Ascending aorta (tissue), 2 donors: Measurements from ENCODE around the gene PTPN11. TPM values are rescaled to one million over a fixed set of nuclear protein-coding genes. Genes with fewer than 3 reads are reported as not detected.

Source experiments
- DNase-seq, 2 donors: peaks; one replicate each; pipeline ENCODE4 v3.0.0-alpha.2; 2019; ENCODE audit warnings: low spot score in 2 of 2
- H3K27ac ChIP-seq, 2 donors: fragments of 200-600 bp; sonication (generic); one replicate each; pipeline ENCODE4 v1.5.1; 2016 to 2017; ENCODE audit warnings: mild to moderate bottlenecking in 1 of 2
- H3K27me3 ChIP-seq: fragments of 200-600 bp; sonication (generic); one replicate; pipeline ENCODE4 v1.5.1; 2017
- H3K36me3 ChIP-seq, 2 donors: fragments of 200-600 bp; sonication (generic); one replicate each; pipeline ENCODE4 v1.5.1; 2016
- H3K4me1 ChIP-seq, 2 donors: fragments of 200-600 bp; sonication (generic); one replicate each; pipeline ENCODE4 v1.5.1; 2016 to 2017; ENCODE audit warnings: mild to moderate bottlenecking in 1 of 2
- H3K4me3 ChIP-seq, 2 donors: fragments of 200-600 bp; sonication (generic); one replicate each; pipeline ENCODE4 v1.5.1; 2016 to 2017; ENCODE audit warnings: mild to moderate bottlenecking in 1 of 2
- H3K9me3 ChIP-seq, 2 donors: fragments of 200-600 bp; sonication (generic); one replicate each; pipeline ENCODE4 v1.5.1; 2016
- intact Hi-C: fragments of 100-400 bp; cut with DNase I; formaldehyde crosslinking; loops from one replicate; pipeline ENCODE4 v1.15.1; 2023
- total RNA-seq: library from RNA; depleted of rRNA; stranded (reverse); fragments of >200 nt; gene quantifications from one replicate; pipeline ENCODE4 v1.1.0, GENCODE V29; 2016
- TF ChIP-seq, protein P1 (sequence below), 3 experiments: fragments of 200-600 bp in 2 of 3; fragments of 450-650 bp in 1 of 3; sonication (generic) in 2 of 3; IDR thresholded peaks; one replicate each; pipeline ENCODE4 v1.5.1; 2016 to 2019; ENCODE audit warnings: antibody characterized with exemption in 3 of 3, mild to moderate bottlenecking in 1 of 3, moderate library complexity in 1 of 3

PTPN11 gene
- total RNA-seq, 1 donor from 2014 or later: 70.2 TPM

DNA sequence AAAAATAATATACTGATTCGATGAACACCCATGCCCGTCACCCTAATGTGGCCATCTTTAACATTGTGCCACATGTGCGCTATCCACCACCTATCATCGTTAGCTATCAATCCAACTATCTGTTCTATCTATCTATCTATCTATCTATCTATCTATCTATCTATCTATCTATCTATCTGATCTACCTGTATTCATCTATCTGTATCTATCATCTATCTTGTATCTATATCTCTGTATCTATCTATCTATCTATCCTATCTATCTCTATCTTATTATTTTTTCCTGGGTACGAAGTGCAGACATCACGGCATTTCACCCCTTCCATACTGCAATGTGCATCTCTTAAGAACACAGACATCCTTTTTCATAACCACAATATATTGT is 106.7 kb downstream of the PTPN11 start:
- TF ChIP-seq, protein P1, sequence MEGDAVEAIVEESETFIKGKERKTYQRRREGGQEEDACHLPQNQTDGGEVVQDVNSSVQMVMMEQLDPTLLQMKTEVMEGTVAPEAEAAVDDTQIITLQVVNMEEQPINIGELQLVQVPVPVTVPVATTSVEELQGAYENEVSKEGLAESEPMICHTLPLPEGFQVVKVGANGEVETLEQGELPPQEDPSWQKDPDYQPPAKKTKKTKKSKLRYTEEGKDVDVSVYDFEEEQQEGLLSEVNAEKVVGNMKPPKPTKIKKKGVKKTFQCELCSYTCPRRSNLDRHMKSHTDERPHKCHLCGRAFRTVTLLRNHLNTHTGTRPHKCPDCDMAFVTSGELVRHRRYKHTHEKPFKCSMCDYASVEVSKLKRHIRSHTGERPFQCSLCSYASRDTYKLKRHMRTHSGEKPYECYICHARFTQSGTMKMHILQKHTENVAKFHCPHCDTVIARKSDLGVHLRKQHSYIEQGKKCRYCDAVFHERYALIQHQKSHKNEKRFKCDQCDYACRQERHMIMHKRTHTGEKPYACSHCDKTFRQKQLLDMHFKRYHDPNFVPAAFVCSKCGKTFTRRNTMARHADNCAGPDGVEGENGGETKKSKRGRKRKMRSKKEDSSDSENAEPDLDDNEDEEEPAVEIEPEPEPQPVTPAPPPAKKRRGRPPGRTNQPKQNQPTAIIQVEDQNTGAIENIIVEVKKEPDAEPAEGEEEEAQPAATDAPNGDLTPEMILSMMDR (IDR thresholded peaks at IDR 0.05): no peak
- Histone ChIP-seq H3K27ac (no peak overlapping the region), H3K9me3 (no peaks in the 10 kb centered on the region), H3K4me1 (no peaks in the 10 kb centered on the region), H3K4me3 (no peak overlapping the region), H3K27me3 (no peaks in the 10 kb centered on the region), H3K36me3 (no peaks in the 10 kb centered on the region)
- no peak for DNase-seq
- intact Hi-C loops: no loop called here

DNA sequence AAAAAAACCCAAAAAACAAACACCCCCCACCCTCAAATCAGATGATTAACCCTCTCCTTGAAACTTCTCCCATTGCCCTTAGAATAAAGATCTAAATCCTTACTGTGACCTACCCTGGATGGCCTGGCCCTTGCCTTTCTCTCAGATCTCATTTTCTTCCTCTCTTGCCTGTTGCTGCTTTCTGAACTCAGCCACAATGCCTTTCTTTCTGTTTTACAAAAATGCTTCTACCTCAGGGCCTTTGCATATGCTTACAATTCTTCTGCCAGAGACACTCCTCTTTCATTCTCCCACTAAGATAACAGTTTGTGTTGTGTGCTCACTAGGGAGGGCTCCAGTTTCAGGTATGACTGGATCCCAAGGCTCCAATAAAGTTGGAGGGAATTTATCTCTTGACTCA is 108.3 kb downstream of the PTPN11 start:
- no peaks in the 10 kb centered on the region for H3K27me3 ChIP-seq
- H3K27ac ChIP-seq: no peak overlapping the region
- intact Hi-C loops: no loop called here
- no peaks in the 10 kb centered on the region for H3K4me1 ChIP-seq
- no peaks in the 10 kb centered on the region for H3K9me3 ChIP-seq
- TF ChIP-seq, protein P1 (IDR thresholded peaks at IDR 0.05): no peak
- H3K36me3 ChIP-seq: no peaks in the 10 kb centered on the region
- no peak overlapping the region for H3K4me3 ChIP-seq
- DNase-seq: no peak

DNA sequence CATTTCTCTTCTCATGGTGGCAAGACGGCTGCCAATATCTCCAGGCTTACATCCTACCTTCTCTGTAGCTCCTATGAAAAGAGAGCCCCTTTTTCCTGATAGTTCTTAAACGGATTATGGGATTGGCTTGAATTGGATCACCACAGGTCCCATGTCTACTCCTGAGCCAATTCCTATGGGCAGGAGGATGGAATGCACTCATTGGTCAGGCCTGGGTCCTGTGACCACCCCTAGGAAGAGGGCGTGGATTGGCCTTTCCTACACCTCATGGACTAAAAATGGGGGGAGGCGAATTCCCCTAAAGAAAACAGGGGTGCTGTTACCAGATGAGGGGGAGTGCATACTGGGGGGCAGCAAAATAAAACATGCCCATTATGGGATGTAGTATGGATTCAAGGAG is 108.8 kb downstream of the PTPN11 start:
- H3K4me3 ChIP-seq: no peak overlapping the region
- intact Hi-C loops: no loop called here
- no peaks in the 10 kb centered on the region for H3K9me3 ChIP-seq
- H3K27me3 ChIP-seq: no peaks in the 10 kb centered on the region
- no peaks in the 10 kb centered on the region for H3K4me1 ChIP-seq
- no peak overlapping the region for H3K27ac ChIP-seq
- H3K36me3 ChIP-seq: no peaks in the 10 kb centered on the region
- TF ChIP-seq, protein P1 (IDR thresholded peaks at IDR 0.05): no peak
- no peak for DNase-seq

DNA sequence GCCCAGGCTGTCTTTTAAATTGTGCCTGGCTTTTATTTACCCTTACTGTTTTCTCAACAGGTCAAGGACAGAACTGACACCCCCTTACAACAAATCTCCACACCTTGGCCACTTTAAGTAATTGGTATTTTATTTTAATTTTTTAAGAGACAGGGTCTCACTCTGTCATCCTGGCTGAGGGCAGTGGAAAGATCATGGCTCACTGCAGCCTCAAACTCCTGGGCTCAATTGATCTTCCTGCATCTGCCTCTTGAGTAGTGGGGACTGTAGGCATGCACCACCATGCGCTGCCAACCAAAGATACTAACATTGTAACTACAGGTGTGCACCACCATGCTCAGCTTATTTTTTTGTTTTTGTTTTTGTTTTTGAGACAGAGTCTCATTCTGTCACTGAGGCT is 109.8 kb downstream of the PTPN11 start:
- no peak for DNase-seq
- Histone ChIP-seq H3K27ac (no peak overlapping the region), H3K36me3 (no peaks in the 10 kb centered on the region), H3K4me1 (no peaks in the 10 kb centered on the region), H3K4me3 (no peak overlapping the region), H3K9me3 (no peaks in the 10 kb centered on the region), H3K27me3 (no peaks in the 10 kb centered on the region)
- TF ChIP-seq, protein P1 (IDR thresholded peaks at IDR 0.05): no peak
- intact Hi-C loops: no loop called here

DNA sequence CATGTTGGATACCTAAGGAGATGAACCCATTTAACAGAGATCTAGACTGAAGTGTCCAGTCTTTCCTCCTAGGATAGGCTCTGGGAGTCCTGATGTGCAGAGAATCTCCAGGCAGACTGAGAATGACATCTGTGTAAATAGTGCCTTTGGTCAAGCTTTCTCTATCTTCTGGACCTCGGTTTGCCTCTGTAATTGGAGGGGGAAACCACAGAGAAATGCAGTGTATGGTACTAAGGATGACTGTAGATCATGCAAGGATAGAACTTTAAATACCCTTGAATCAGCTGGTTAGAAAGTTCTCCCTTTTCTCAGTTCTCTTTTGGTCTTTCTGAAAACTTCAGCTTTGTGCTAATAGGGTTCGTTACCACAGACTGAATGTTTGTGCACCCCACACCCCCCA is 112.2 kb downstream of the PTPN11 start:
- Histone ChIP-seq H3K27ac (no peak overlapping the region), H3K4me1 (no peaks in the 10 kb centered on the region), H3K9me3 (no peaks in the 10 kb centered on the region), H3K36me3 (no peaks in the 10 kb centered on the region), H3K4me3 (no peak overlapping the region), H3K27me3 (no peaks in the 10 kb centered on the region)
- intact Hi-C loops: no loop called here
- no peak for DNase-seq
- TF ChIP-seq, protein P1 (IDR thresholded peaks at IDR 0.05): no peak

DNA sequence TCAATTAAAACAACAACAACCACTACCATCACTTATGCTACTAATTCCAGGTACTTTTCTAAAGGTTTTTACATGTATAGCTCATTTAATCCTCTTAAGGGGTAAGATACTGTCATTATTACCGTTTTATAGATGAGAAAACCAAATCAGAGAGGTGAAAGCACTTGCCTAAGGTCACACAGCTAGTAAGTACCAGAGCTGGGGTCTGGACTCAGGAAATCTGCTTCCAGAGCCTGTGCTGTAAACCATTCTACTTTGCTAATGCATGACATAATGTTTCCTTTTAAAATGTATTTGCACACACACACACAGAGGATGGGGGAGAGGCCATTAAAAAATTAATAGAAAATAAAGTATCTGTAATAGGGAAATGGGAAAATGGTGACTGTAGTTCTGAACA is 113.4 kb downstream of the PTPN11 start:
- Histone ChIP-seq H3K4me1 (no peaks in the 10 kb centered on the region), H3K27ac (no peak overlapping the region), H3K4me3 (no peak overlapping the region), H3K36me3 (no peaks in the 10 kb centered on the region), H3K27me3 (no peaks in the 10 kb centered on the region), H3K9me3 (no peaks in the 10 kb centered on the region)
- intact Hi-C loops: no loop called here
- no peak for DNase-seq
- TF ChIP-seq, protein P1 (IDR thresholded peaks at IDR 0.05): no peak
